Natural killer cell (primary cell): ENCODE data around the gene YTHDF1. TPM values are rescaled to one million over a fixed set of nuclear protein-coding genes. Genes with fewer than 3 reads are reported as not detected.

Source experiments
- ATAC-seq, 3 donors: fragments of 150-1000 bp in 2 of 3; fragments of 200-7000 bp in 1 of 3; cut with Tn5 transposase; 1 replicate in 1 of 3; 2 replicates in 2 of 3; pipeline ENCODE4 v1.10.0; 2021; ENCODE audit warnings: mild to moderate bottlenecking in 2 of 3, moderate library complexity in 2 of 3
- DNase-seq, 2 donors: peaks; one replicate each; pipeline versions ENCODE4 v3.0.0 to v3.0.0-alpha.2; 2013 to 2021; ENCODE audit warnings: mixed read lengths in 1 of 2
- H3K27ac ChIP-seq: one replicate; pipeline ENCODE4 v1.5.1; 2013; ENCODE audit warnings: mild to moderate bottlenecking, low read length
- H3K27me3 ChIP-seq: one replicate; pipeline ENCODE4 v1.6.1; 2013; ENCODE audit warnings: low read length; ENCODE audit not compliant: control insufficient read depth, insufficient read depth
- H3K36me3 ChIP-seq: one replicate; pipeline ENCODE4 v1.6.1; 2013; ENCODE audit warnings: low read length; ENCODE audit not compliant: control insufficient read depth, insufficient read depth
- H3K4me1 ChIP-seq: one replicate; pipeline ENCODE4 v1.6.1; 2013; ENCODE audit warnings: low read length; ENCODE audit not compliant: control insufficient read depth, insufficient read depth
- H3K4me3 ChIP-seq: one replicate; pipeline ENCODE4 v1.5.1; 2013; ENCODE audit warnings: low read length
- H3K9me3 ChIP-seq: one replicate; pipeline ENCODE4 v1.6.1; 2013; ENCODE audit warnings: low read length; ENCODE audit not compliant: control insufficient read depth, insufficient read depth
- H3K27ac Mint-ChIP-seq, 2 donors: one replicate each; pipeline ENCODE4 v1.8.0; 2022; ENCODE audit warnings: mild to moderate bottlenecking in 2 of 2, mixed read lengths in 2 of 2, moderate library complexity in 1 of 2
- H3K27me3 Mint-ChIP-seq, 2 donors: one replicate each; pipeline ENCODE4 v1.8.0; 2022; ENCODE audit warnings: low read depth in 2 of 2, mixed read lengths in 2 of 2
- H3K36me3 Mint-ChIP-seq: one replicate; pipeline ENCODE4 v1.8.0; 2022; ENCODE audit warnings: mixed read lengths
- H3K4me1 Mint-ChIP-seq, 2 donors: one replicate each; pipeline ENCODE4 v1.8.0; 2022; ENCODE audit warnings: mixed read lengths in 2 of 2
- H3K4me3 Mint-ChIP-seq: one replicate; pipeline ENCODE4 v1.8.0; 2022; ENCODE audit warnings: mild to moderate bottlenecking, moderate library complexity, mixed read lengths
- H3K9me3 Mint-ChIP-seq, 2 donors: one replicate each; pipeline ENCODE4 v1.8.0; 2022; ENCODE audit warnings: mixed read lengths in 2 of 2
- CTCF ChIP-seq: fragments of 200-600 bp; IDR thresholded peaks from one replicate; pipeline ENCODE4 v1.8.0; 2022; ENCODE audit warnings: antibody characterized with exemption
- WGBS: methylation state at CpG from one replicate; pipeline ENCODE4 v1.1.7; 2013; ENCODE audit warnings: missing lambda C conversion rate; ENCODE audit not compliant: insufficient coverage; 5-methylcytosine and 5-hydroxymethylcytosine counted together
- intact Hi-C: fragments of 100-400 bp; cut with micrococcal nuclease; formaldehyde crosslinking; loops from one replicate; pipeline ENCODE4 v1.14.2; 2022
- total RNA-seq, 4 donors: library from RNA; stranded (reverse); fragments of 120-200 nt in 1 of 4; gene quantifications; one replicate each; pipeline versions ENCODE4 v1.2.3 to v1.2.4, GENCODE V29; 2013 to 2022

The YTHDF1 gene
- total RNA-seq, 3 donors from 2014 or later (not counting 1 experiment from before 2014, with no cell fraction given) = 39.1 to 43.1 (median 41.0) TPM

GRCh38 chr20:63228806-63229205 is 12.9 kb upstream of the YTHDF1 start:
- WGBS = 56% methylated on average over 13 of the region's 13 CpGs
- H3K4me1 Mint-ChIP-seq = no peaks in the 10 kb centered on the region
- H3K27me3 Mint-ChIP-seq = peaks cover 22 to 23% of the 10 kb centered on the region in 2 donors

GRCh38 chr20:63227260-63227659 is 11.3 kb upstream of the YTHDF1 start:
- ATAC-seq (no peak), DNase-seq (no peak)
- 79% methylated on average over 5 of the region's 5 CpGs for WGBS
- intact Hi-C loops = no loop called here
- Mint-ChIP-seq H3K9me3 (no peaks in the 10 kb centered on the region), H3K27me3 (peaks cover 22% of the 10 kb centered on the region in 2 donors), H3K4me3 (no peak overlapping the region), H3K36me3 (no peaks in the 10 kb centered on the region), H3K4me1 (no peaks in the 10 kb centered on the region), H3K27ac (no peak overlapping the region)
- no peak overlapping the region for H3K4me3 ChIP-seq
- TF ChIP-seq CTCF = no peak
- H3K36me3 ChIP-seq = no peaks in the 10 kb centered on the region
- H3K27me3 ChIP-seq = peaks cover 13% of the 10 kb centered on the region
- no peaks in the 10 kb centered on the region for H3K4me1 ChIP-seq
- H3K27ac ChIP-seq = no peak overlapping the region
- H3K9me3 ChIP-seq = no peaks in the 10 kb centered on the region

More at GRCh38 chr20:63228806-63229205, 12.9 kb upstream of the YTHDF1 start:
- Histone ChIP-seq H3K27me3 (peaks cover 15% of the 10 kb centered on the region), H3K9me3 (no peaks in the 10 kb centered on the region), H3K36me3 (no peaks in the 10 kb centered on the region), H3K27ac (no peak overlapping the region), H3K4me1 (no peaks in the 10 kb centered on the region), H3K4me3 (no peak overlapping the region)
- Mint-ChIP-seq H3K36me3 (no peaks in the 10 kb centered on the region), H3K9me3 (no peaks in the 10 kb centered on the region), H3K4me3 (no peak overlapping the region), H3K27ac (no peak overlapping the region)
- ATAC-seq = no peak
- DNase-seq = no peak
- intact Hi-C loops = no loop called here
- no peak for TF ChIP-seq CTCF

GRCh38 chr20:63226042-63226943 is 10.4 kb upstream of the YTHDF1 start:
- H3K27ac Mint-ChIP-seq = no peak overlapping the region
- H3K36me3 Mint-ChIP-seq = no peaks in the 10 kb centered on the region
- Histone ChIP-seq H3K27ac (no peak overlapping the region), H3K27me3 (peaks cover 13% of the 10 kb centered on the region), H3K4me3 (no peak overlapping the region), H3K4me1 (no peaks in the 10 kb centered on the region), H3K9me3 (no peaks in the 10 kb centered on the region), H3K36me3 (no peaks in the 10 kb centered on the region)
- intact Hi-C loops = no loop called here
- WGBS = 89% methylated on average over 19 of the region's 19 CpGs
- H3K4me3 Mint-ChIP-seq = no peak overlapping the region
- no peaks in the 10 kb centered on the region for H3K4me1 Mint-ChIP-seq
- DNase-seq (no peak), ATAC-seq (no peak)
- H3K9me3 Mint-ChIP-seq = no peaks in the 10 kb centered on the region
- no peak for TF ChIP-seq CTCF
- peaks cover 18 to 22% of the 10 kb centered on the region in 2 donors for H3K27me3 Mint-ChIP-seq
